ENCODE data around the gene POLR3F. TPM values are rescaled to one million over a fixed set of nuclear protein-coding genes. Genes with fewer than 3 reads are reported as not detected.

Gene POLR3F
- total and polyA plus RNA-seq, 4 donors, result 6.5 to 13.3 (median 7.5) TPM

DNA sequence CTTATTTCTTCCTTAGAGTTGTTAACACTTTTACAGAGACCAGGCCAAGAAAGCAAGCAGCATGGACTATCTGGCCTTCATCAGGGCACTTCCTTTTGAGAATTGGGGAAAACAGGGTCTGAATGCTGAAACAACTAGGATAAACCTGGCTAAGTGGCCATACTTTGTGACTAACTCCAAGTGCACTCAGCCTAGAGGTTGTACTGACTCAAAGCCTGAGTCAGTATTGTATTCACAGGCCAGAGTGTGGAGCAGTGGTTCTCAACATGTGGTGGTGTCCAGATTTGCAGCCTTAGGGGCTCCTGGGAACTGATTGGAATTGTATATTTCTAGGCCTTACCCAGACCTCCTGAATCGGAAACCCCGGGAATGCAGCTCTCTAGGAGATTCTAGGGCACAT lies 60.6 kb downstream of the POLR3F start:
- 96 to 98% methylated on average over 2 of the region's 2 CpGs for WGBS, 2 donors
- ATAC-seq (ENCODE audit: insufficient read depth, low FRiP score) (no peak), DNase-seq (no peak)
- no peak overlapping the region for H3K27ac ChIP-seq (ENCODE audit: low read depth in 1 of 2, low read length in 1 of 2)
- no peak overlapping the region for H3K9ac ChIP-seq (ENCODE audit: insufficient read depth in 1 of 2, low read length in 2 of 2)
- no peaks in the 10 kb centered on the region for H3K27me3 ChIP-seq (ENCODE audit: control insufficient read depth in 3 of 3, insufficient read depth in 3 of 3, low read length in 2 of 3)
- no peaks in the 10 kb centered on the region for H3K4me1 ChIP-seq (ENCODE audit: control insufficient read depth in 5 of 5, insufficient read depth in 5 of 5, low read length in 5 of 5)
- TF ChIP-seq CTCF (IDR thresholded peaks at IDR 0.05; ENCODE audit: control extremely low read depth, extremely low read depth), result no peak
- no peak overlapping the region for H3K4me3 ChIP-seq
- no peaks in the 10 kb centered on the region for H3K9me3 ChIP-seq (ENCODE audit: control insufficient read depth in 4 of 4, insufficient read depth in 3 of 4, low read length in 3 of 4)
- peaks cover 48 to 63% (median 58%) of the 10 kb centered on the region in 4 donors for H3K36me3 ChIP-seq (ENCODE audit: control insufficient read depth in 4 of 4, insufficient read depth in 4 of 4, low read length in 4 of 4)

GRCh38 chr20:18529041-18529440 lies 61.9 kb downstream of the POLR3F start:
- Histone ChIP-seq H3K36me3 (ENCODE audit: control insufficient read depth in 4 of 4, insufficient read depth in 4 of 4, low read length in 4 of 4) (peaks cover 55 to 70% (median 64%) of the 10 kb centered on the region in 4 donors), H3K9ac (ENCODE audit: insufficient read depth in 1 of 2, low read length in 2 of 2) (no peak overlapping the region), H3K9me3 (ENCODE audit: control insufficient read depth in 4 of 4, insufficient read depth in 3 of 4, low read length in 3 of 4) (no peaks in the 10 kb centered on the region), H3K27me3 (ENCODE audit: control insufficient read depth in 3 of 3, insufficient read depth in 3 of 3, low read length in 2 of 3) (no peaks in the 10 kb centered on the region), H3K4me3 (no peak overlapping the region), H3K27ac (ENCODE audit: low read depth in 1 of 2, low read length in 1 of 2) (no peak overlapping the region), H3K4me1 (ENCODE audit: control insufficient read depth in 5 of 5, insufficient read depth in 5 of 5, low read length in 5 of 5) (no peaks in the 10 kb centered on the region)
- ATAC-seq (ENCODE audit: insufficient read depth, low FRiP score) (no peak), DNase-seq (no peak)
- no peak for TF ChIP-seq CTCF (IDR thresholded peaks at IDR 0.05; ENCODE audit: control extremely low read depth, extremely low read depth)

- Histone ChIP-seq H3K27me3 (ENCODE audit: control insufficient read depth in 3 of 3, insufficient read depth in 3 of 3, low read length in 2 of 3) (no peaks in the 10 kb centered on the region), H3K9ac (ENCODE audit: insufficient read depth in 1 of 2, low read length in 2 of 2) (no peak overlapping the region), H3K4me3 (no peak overlapping the region), H3K4me1 (ENCODE audit: control insufficient read depth in 5 of 5, insufficient read depth in 5 of 5, low read length in 5 of 5) (no peaks in the 10 kb centered on the region), H3K36me3 (ENCODE audit: control insufficient read depth in 4 of 4, insufficient read depth in 4 of 4, low read length in 4 of 4) (peaks cover 43 to 55% (median 50%) of the 10 kb centered on the region in 4 donors), H3K27ac (ENCODE audit: low read depth in 1 of 2, low read length in 1 of 2) (no peak overlapping the region), H3K9me3 (ENCODE audit: control insufficient read depth in 4 of 4, insufficient read depth in 3 of 4, low read length in 3 of 4) (no peaks in the 10 kb centered on the region)
- no peak for DNase-seq
- TF ChIP-seq CTCF (IDR thresholded peaks at IDR 0.05; ENCODE audit: control extremely low read depth, extremely low read depth), result no peak
- ATAC-seq (ENCODE audit: insufficient read depth, low FRiP score), result no peak
- WGBS, 2 donors, result 82 to 90% methylated on average over 6 of the region's 6 CpGs
Observed at GRCh38 chr20:18532626-18533025, 65.4 kb downstream of the POLR3F start.

- WGBS, 2 donors, result 42 to 69% methylated on average over 1 of the region's 1 CpG
- Histone ChIP-seq H3K36me3 (ENCODE audit: control insufficient read depth in 4 of 4, insufficient read depth in 4 of 4, low read length in 4 of 4) (peaks cover 37 to 50% (median 43%) of the 10 kb centered on the region in 4 donors), H3K4me1 (ENCODE audit: control insufficient read depth in 5 of 5, insufficient read depth in 5 of 5, low read length in 5 of 5) (no peaks in the 10 kb centered on the region), H3K4me3 (no peak overlapping the region), H3K9ac (ENCODE audit: insufficient read depth in 1 of 2, low read length in 2 of 2) (no peak overlapping the region), H3K27me3 (ENCODE audit: control insufficient read depth in 3 of 3, insufficient read depth in 3 of 3, low read length in 2 of 3) (no peaks in the 10 kb centered on the region), H3K9me3 (ENCODE audit: control insufficient read depth in 4 of 4, insufficient read depth in 3 of 4, low read length in 3 of 4) (no peaks in the 10 kb centered on the region), H3K27ac (ENCODE audit: low read depth in 1 of 2, low read length in 1 of 2) (no peak overlapping the region)
- ATAC-seq (ENCODE audit: insufficient read depth, low FRiP score), result no peak
- no peak for DNase-seq
- no peak for TF ChIP-seq CTCF (IDR thresholded peaks at IDR 0.05; ENCODE audit: control extremely low read depth, extremely low read depth)
Observed at GRCh38 chr20:18533491-18533890, 66.3 kb downstream of the POLR3F start.
